Karpas-422 (cell line): Measurements from ENCODE around the gene BSND. TPM values are rescaled to one million over a fixed set of nuclear protein-coding genes. Genes with fewer than 3 reads are reported as not detected.

Experiments used
- DNase-seq: peaks from one replicate; pipeline ENCODE4 v3.0.0-alpha.2; 2015
- H2AFZ ChIP-seq: fragments of 200-600 bp; sonication (generic); 2 replicates; pipeline ENCODE4 v1.6.1; 2014; ENCODE audit warnings: antibody characterized with exemption, low read length, mixed read lengths
- H3K27ac ChIP-seq: fragments of 200-600 bp; sonication (generic); 2 replicates; pipeline ENCODE4 v1.5.1; 2014; ENCODE audit warnings: mild to moderate bottlenecking, low read length, moderate library complexity
- H3K27me3 ChIP-seq: fragments of 200-600 bp; sonication (generic); 2 replicates; pipeline ENCODE4 v1.6.1; 2014; ENCODE audit warnings: low read length, mixed read lengths
- H3K36me3 ChIP-seq: fragments of 200-600 bp; sonication (generic); 2 replicates; pipeline ENCODE4 v1.6.1; 2014; ENCODE audit warnings: low read length, mixed read lengths; ENCODE audit not compliant: insufficient read depth
- H3K4me1 ChIP-seq: fragments of 200-600 bp; sonication (generic); 2 replicates; pipeline ENCODE4 v1.6.1; 2014; ENCODE audit warnings: mild to moderate bottlenecking, low read length, mixed read lengths
- H3K4me2 ChIP-seq: fragments of 200-600 bp; sonication (generic); 2 replicates; pipeline ENCODE4 v1.6.1; 2014; ENCODE audit warnings: low read length, low read depth, mild to moderate bottlenecking; ENCODE audit not compliant: poor library complexity, severe bottlenecking
- H3K4me3 ChIP-seq: fragments of 200-600 bp; sonication (generic); 2 replicates; pipeline ENCODE4 v1.5.1; 2014; ENCODE audit warnings: mild to moderate bottlenecking, antibody characterized with exemption, low read length, mixed read lengths
- H3K79me2 ChIP-seq: fragments of 200-600 bp; sonication (generic); 2 replicates; pipeline ENCODE4 v1.6.1; 2014; ENCODE audit warnings: mild to moderate bottlenecking, low read length, mixed read lengths
- H3K9ac ChIP-seq: fragments of 200-600 bp; sonication (generic); 2 replicates; pipeline ENCODE4 v1.6.0; 2014; ENCODE audit warnings: low read length
- H3K9me2 ChIP-seq: fragments of 200-600 bp; sonication (generic), shearing (Covaris generic); replicated peaks from 2 replicates; pipeline ENCODE4 v1.6.0; 2014; ENCODE audit warnings: mild to moderate bottlenecking, low read length, moderate library complexity; ENCODE audit not compliant: insufficient read depth
- H3K9me3 ChIP-seq: fragments of 300-700, 200-600 bp; sonication (generic); 2 replicates; pipeline ENCODE4 v1.6.1; 2014; ENCODE audit warnings: low read length, mixed read lengths
- H4K20me1 ChIP-seq: fragments of 200-600 bp; sonication (generic); 2 replicates; pipeline ENCODE4 v1.6.1; 2014; ENCODE audit warnings: mild to moderate bottlenecking, antibody characterized with exemption, low read length, low read depth; ENCODE audit not compliant: insufficient read depth
- total RNA-seq: library from RNA; depleted of rRNA; stranded (reverse); fragments of >200 nt; shearing (Covaris generic); gene quantifications from 2 replicates; pipeline ENCODE4 v1.2.3, GENCODE V29; 2014; ENCODE audit warnings: low replicate concordance

The BSND gene
- total RNA-seq, 1 experiment from 2014 or later, result not detected

- Histone ChIP-seq H3K4me2 (no peak overlapping the region), H2AFZ (no peak overlapping the region), H3K27me3 (no peaks in the 10 kb centered on the region), H3K9ac (no peak overlapping the region), H3K9me2 (no peaks in the 10 kb centered on the region), H3K4me1 (peaks cover 16% of the 10 kb centered on the region), H3K27ac (no peak overlapping the region), H4K20me1 (no peaks in the 10 kb centered on the region), H3K4me3 (no peak overlapping the region), H3K36me3 (no peaks in the 10 kb centered on the region), H3K9me3 (no peaks in the 10 kb centered on the region), H3K79me2 (no peaks in the 10 kb centered on the region)
- no peak for DNase-seq
Measured at GRCh38 chr1:54970901-54971300, 27.8 kb upstream of the BSND start.

- no peaks in the 10 kb centered on the region for H3K9me2 ChIP-seq
- H2AFZ ChIP-seq, result peak overlapping the region; percentile 48; the same call in 1 of the 2 replicates
- peaks cover 12% of the 10 kb centered on the region for H3K4me1 ChIP-seq
- H3K9ac ChIP-seq, result no peak overlapping the region
- H3K27ac ChIP-seq, result no peak overlapping the region
- H3K4me2 ChIP-seq, result no peak overlapping the region
- H3K79me2 ChIP-seq, result no peaks in the 10 kb centered on the region
- peak; percentile 54 for DNase-seq
- H3K4me3 ChIP-seq, result no peak overlapping the region
- no peaks in the 10 kb centered on the region for H3K36me3 ChIP-seq
- no peaks in the 10 kb centered on the region for H3K9me3 ChIP-seq
- no peaks in the 10 kb centered on the region for H4K20me1 ChIP-seq
- no peaks in the 10 kb centered on the region for H3K27me3 ChIP-seq
Measured at GRCh38 chr1:54971317-54971791, 27.4 kb upstream of the BSND start.

GRCh38 chr1:54972436-54972835, 26.3 kb upstream of the BSND start:
- Histone ChIP-seq H3K27ac (no peak overlapping the region), H3K9me3 (no peaks in the 10 kb centered on the region), H3K9ac (no peak overlapping the region), H3K27me3 (no peaks in the 10 kb centered on the region), H3K4me2 (no peak overlapping the region), H2AFZ (no peak overlapping the region), H3K4me3 (no peak overlapping the region), H4K20me1 (no peaks in the 10 kb centered on the region), H3K79me2 (no peaks in the 10 kb centered on the region), H3K4me1 (peaks cover 17% of the 10 kb centered on the region), H3K36me3 (no peaks in the 10 kb centered on the region), H3K9me2 (no peaks in the 10 kb centered on the region)
- DNase-seq, result no peak

GRCh38 chr1:54973205-54973921, 25.4 kb upstream of the BSND start:
- H3K9me2 ChIP-seq, result no peaks in the 10 kb centered on the region
- no peak overlapping the region for H3K27ac ChIP-seq
- no peak overlapping the region for H3K4me2 ChIP-seq
- H3K79me2 ChIP-seq, result no peaks in the 10 kb centered on the region
- no peak overlapping the region for H3K4me3 ChIP-seq
- H3K27me3 ChIP-seq, result no peaks in the 10 kb centered on the region
- no peaks in the 10 kb centered on the region for H3K36me3 ChIP-seq
- peaks cover 25% of the 10 kb centered on the region for H3K4me1 ChIP-seq
- H2AFZ ChIP-seq, result no peak overlapping the region
- no peak for DNase-seq
- no peaks in the 10 kb centered on the region for H3K9me3 ChIP-seq
- H4K20me1 ChIP-seq, result no peaks in the 10 kb centered on the region
- no peak overlapping the region for H3K9ac ChIP-seq

GRCh38 chr1:54975356-54976108, 23.2 kb upstream of the BSND start:
- no peak overlapping the region for H3K27ac ChIP-seq
- H3K4me1 ChIP-seq, result peaks cover 25% of the 10 kb centered on the region
- no peak overlapping the region for H3K9ac ChIP-seq
- H3K4me2 ChIP-seq, result no peak overlapping the region
- no peaks in the 10 kb centered on the region for H3K79me2 ChIP-seq
- H3K27me3 ChIP-seq, result no peaks in the 10 kb centered on the region
- no peak overlapping the region for H2AFZ ChIP-seq
- no peaks in the 10 kb centered on the region for H3K9me3 ChIP-seq
- no peaks in the 10 kb centered on the region for H3K36me3 ChIP-seq
- H3K4me3 ChIP-seq, result no peak overlapping the region
- H4K20me1 ChIP-seq, result no peaks in the 10 kb centered on the region
- no peaks in the 10 kb centered on the region for H3K9me2 ChIP-seq
- DNase-seq, result no peak

- Histone ChIP-seq H3K79me2 (no peaks in the 10 kb centered on the region), H2AFZ (peak overlapping the region; percentile 41; the same call in 1 of the 2 replicates), H3K9ac (peak overlapping the region; percentile 24; the same call in 1 of the 2 replicates), H3K4me2 (peak overlapping the region; percentile 23), H3K9me2 (no peaks in the 10 kb centered on the region), H4K20me1 (no peaks in the 10 kb centered on the region), H3K36me3 (no peaks in the 10 kb centered on the region), H3K27ac (peak overlapping the region; percentile 42; the same call in 1 of the 2 replicates), H3K27me3 (no peaks in the 10 kb centered on the region), H3K9me3 (no peaks in the 10 kb centered on the region), H3K4me1 (peaks cover 19% of the 10 kb centered on the region), H3K4me3 (no peak overlapping the region)
- no peak for DNase-seq
Measured at GRCh38 chr1:54976747-54977146, 22.0 kb upstream of the BSND start.

GRCh38 chr1:54977533-54978297, 21.0 kb upstream of the BSND start:
- H3K4me2 ChIP-seq, result peak overlapping the region; percentile 23

More at GRCh38 chr1:54977533-54978297, 21.0 kb upstream of the BSND start:
- H3K9ac ChIP-seq, result 0 out of 2 replicates have a peak overlapping the region, but pooled peaks have one; percentile 24
- no peaks in the 10 kb centered on the region for H3K9me2 ChIP-seq
- no peaks in the 10 kb centered on the region for H3K9me3 ChIP-seq
- no peaks in the 10 kb centered on the region for H3K79me2 ChIP-seq
- H2AFZ ChIP-seq, result no peak overlapping the region
- H4K20me1 ChIP-seq, result no peaks in the 10 kb centered on the region
- H3K27me3 ChIP-seq, result no peaks in the 10 kb centered on the region
- no peaks in the 10 kb centered on the region for H3K36me3 ChIP-seq
- DNase-seq, result no peak
- 0 out of 2 replicates have a peak overlapping the region, but pooled peaks have one; percentile 42 for H3K27ac ChIP-seq
- peaks cover 24% of the 10 kb centered on the region for H3K4me1 ChIP-seq
- no peak overlapping the region for H3K4me3 ChIP-seq
